Stimulated activated CD8-positive, alpha-beta memory T cell treated with anti-CD3 and anti-CD28 coated beads, Interleukin-15, amount 100 ng/mL, for 4 hours (primary cell): Measurements from ENCODE around the gene UCHL1.
"Not testable (repeated sequence)": the region's sequence is repeated elsewhere in the genome, so short reads cannot be mapped to it uniquely, and the experiment has no call there.

Source experiments
- DNase-seq, 2 donors: peaks; one replicate each; pipeline ENCODE4 v3.0.0-alpha.2; 2020; ENCODE audit warnings: low read depth in 2 of 2

UCHL1 gene

DNA sequence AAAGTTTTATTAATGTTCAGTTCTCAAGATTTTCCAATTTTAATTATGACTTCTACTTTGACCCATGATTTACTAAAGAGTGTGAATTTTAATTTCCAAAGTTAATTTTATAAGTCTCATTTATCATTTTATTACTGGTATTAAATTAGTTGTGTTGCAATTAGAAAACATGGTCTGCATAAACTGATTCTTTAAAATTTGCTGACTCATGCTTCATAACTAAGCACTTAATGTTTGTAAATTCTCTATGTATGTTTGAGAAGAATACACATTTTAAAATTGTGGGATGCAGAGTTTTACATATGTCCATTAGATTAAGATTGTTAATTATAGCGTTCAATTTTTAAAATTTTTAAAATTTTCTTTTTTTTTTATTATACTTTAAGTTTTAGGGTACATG, 20.2 kb upstream of the UCHL1 start:
- DNase-seq: no peak

- no peak for DNase-seq
Observed at GRCh38 chr4:41241919-41242318, 14.8 kb upstream of the UCHL1 start.

- DNase-seq: no peak
Observed at GRCh38 chr4:41245983-41246382, 10.7 kb upstream of the UCHL1 start.

GRCh38 chr4:41256131-41256739, 493 bp upstream of the UCHL1 start:
- no peak for DNase-seq

DNA sequence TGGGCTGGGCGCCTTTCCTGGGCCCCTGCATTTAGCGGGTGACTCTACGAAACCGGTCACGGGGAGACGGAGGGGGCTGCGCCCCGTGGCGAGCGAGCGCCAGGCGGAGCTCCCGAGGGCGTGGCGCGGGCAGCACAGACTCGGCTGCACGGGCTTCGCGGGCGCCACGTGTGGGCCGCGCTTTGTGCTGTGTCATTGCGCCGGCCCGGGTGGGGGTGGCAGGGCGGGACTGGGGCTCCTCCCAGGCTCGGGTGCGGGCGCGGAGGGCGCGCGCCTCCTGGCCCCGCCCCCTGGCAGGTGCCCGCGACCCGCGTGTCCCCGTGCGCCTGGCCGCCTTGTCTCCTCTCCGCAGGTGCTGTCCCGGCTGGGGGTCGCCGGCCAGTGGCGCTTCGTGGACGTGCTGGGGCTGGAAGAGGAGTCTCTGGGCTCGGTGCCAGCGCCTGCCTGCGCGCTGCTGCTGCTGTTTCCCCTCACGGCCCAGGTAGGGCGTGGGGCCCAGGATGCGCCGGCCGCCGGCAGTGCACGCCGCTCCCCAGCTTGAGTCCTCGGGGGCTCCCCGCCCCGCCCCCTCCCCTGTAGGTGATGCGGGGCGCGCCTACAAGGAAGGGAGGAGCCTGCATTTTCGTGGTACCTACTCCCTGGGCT, 651 bp downstream of the UCHL1 start:
- DNase-seq: no peak

GRCh38 chr4:41257906-41258305, 1.2 kb downstream of the UCHL1 start:
- DNase-seq: no peak

- DNase-seq: no peak
Observed at GRCh38 chr4:41258783-41259182, 2.1 kb downstream of the UCHL1 start.

GRCh38 chr4:41260116-41260733, 3.5 kb downstream of the UCHL1 start:
- no peak for DNase-seq

- no peak for DNase-seq
Observed at GRCh38 chr4:41262198-41262597, 5.5 kb downstream of the UCHL1 start.

DNA sequence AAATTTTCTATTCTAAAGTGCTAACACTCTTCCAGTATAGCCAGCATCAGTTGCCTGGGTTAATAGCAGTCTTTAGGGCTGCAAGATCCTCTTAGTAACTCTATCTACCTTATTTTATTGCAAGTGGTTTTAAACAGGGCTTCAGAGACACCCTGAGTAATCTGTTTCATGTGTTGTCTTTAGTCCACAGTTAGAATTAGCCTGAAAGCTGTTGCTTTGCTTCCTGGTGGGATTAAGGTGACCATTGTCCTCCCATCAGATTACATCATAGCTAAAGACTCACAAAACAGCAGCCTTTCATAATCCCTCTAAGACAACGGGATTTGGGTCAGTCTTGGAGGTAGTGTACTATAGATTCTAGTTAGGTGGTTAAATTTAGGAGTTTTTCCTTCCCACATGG, 7.5 kb downstream of the UCHL1 start:
- no peak for DNase-seq

DNA sequence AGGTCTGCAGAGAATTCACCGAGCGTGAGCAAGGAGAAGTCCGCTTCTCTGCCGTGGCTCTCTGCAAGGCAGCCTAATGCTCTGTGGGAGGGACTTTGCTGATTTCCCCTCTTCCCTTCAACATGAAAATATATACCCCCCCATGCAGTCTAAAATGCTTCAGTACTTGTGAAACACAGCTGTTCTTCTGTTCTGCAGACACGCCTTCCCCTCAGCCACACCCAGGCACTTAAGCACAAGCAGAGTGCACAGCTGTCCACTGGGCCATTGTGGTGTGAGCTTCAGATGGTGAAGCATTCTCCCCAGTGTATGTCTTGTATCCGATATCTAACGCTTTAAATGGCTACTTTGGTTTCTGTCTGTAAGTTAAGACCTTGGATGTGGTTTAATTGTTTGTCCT, 11.3 kb downstream of the UCHL1 start:
- no peak for DNase-seq

DNA sequence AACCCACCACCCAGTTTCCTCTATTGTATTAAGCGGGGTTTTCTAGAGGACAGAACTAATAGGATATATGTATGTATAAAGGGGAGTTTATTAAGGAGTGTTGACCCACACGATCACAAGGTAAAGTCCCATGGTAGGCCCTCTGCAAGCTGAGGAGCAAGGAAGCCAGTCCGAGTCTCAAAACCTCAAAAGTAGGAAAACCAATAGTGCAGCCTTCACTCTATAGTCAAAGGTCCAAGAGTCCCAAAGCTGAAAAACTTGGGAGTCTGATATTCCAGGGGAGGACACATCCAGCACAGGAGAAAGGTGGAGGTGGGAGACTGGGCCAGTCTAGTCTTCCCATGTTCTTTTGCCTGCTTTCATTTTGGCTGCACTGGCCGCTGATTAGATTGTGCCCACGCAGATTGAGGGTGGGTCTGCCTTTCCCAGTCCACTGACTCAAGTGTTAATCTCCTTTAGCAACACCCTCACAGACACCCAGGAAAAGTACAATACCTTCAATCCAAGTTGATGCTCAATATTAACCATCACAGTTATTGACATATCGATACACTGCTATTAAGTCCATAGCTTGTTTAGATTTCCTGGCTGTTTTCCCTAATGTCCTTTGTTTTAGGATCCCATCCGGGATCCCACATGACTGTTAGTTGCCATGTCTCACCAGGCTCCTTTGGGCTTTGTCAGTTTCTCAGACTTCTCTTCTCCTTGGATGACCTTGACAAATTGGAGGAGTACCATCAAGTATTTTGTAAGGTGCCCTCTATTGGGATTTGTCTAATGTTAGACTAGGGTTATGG, 12.2 kb downstream of the UCHL1 start:
- DNase-seq: no peak

DNA sequence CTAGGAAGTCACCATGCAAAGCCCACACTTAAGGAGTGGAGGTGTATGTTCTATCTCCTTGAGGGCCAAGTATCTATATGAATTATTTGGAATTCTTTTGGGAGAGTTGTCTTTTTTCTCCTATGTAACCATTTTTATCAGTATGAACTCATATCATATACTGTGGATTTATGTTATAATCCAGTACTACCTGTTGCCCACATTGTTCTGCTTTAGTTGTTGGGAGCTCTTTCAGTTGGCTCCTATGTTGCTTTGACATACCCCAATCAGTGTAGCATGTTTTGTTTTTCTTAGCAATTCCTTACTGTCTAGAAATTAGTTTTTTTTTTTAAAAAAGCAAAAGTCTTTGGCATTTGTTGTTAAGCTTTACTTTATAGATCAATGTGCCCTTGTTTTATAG, 13.0 kb downstream of the UCHL1 start:
- no peak for DNase-seq

- DNase-seq: not testable (repeated sequence)
Observed at GRCh38 chr4:41275931-41276330, 19.2 kb downstream of the UCHL1 start.

DNA sequence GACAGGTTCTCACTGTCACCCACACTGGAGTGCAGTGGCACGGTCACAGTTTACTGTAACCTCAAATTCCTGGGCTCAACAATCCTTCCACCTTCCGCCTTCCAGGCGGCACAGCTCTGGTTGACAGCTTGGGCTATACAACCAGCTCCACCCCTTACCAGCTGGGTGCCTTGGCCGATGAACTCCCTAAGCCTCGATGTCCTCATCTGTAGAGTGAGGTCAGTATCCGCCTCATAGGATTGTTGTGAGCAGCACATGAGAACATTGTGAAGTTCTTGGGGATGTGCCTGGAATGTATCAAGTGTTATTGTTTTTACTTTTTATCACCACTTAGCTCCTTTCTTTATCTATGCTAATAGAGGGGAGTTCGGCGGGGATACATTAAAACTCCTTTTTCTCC, 23.3 kb downstream of the UCHL1 start:
- DNase-seq: no peak

DNA sequence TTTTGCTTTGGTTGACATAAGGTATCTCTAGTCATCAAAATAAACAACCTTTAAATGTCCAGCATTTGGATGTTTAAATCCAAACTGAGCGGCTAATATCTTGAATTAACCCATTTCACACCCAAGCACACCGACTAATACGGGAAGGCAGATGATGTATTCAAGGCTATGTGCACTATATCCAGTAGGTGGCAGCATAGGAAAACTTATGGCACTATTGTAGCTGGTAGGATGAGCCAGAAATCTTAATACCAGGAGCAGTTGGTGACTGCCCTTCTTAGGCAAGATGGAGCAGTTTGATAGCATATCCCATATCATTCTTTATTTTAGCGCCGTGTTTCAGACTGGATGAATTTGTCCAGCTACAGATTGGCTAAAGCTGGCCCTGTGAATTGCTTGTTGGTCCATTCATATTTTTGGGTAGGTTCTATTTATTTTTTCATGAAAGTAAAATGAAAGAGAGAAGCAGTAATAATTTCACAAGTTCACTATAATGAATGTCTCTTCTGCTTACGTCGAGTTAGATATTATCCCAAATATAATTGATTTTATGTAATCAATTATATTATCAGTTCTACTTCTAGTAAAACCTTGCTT, 24.4 kb downstream of the UCHL1 start:
- no peak for DNase-seq

- no peak for DNase-seq
Observed at GRCh38 chr4:41282366-41282765, 25.6 kb downstream of the UCHL1 start.

DNA sequence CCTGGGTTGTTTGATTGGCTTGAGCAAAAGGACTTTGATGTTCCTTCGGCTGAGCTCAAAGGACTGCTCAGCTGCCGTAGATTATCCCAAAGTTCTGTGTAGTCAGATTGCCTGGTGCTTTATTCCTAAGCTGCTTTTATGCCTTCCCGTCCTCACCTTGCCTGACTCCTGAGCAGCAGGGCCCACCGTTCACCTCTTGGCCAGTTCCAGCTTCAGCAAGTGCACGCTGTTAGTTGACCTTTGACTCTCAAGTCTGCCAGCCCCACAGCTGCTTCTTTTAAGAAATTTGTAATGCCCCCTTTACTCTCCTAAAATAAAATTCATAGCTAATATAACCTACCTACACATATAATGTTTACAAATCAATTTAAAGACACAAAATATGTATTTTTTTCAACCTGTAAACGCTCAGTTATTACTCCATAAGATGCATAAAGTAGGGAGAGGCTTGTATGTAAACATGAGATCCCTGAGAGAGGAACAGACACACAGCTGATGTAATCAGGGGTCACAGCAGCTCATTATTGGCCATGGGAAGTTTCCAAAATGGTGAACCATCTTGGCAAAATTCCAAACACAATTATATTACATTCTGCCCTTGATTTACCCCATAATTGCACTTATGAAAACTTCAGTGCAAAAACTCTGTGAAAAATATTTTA, 28.6 kb downstream of the UCHL1 start:
- no peak for DNase-seq

GRCh38 chr4:41285864-41286235, 29.1 kb downstream of the UCHL1 start:
- no peak for DNase-seq

DNA sequence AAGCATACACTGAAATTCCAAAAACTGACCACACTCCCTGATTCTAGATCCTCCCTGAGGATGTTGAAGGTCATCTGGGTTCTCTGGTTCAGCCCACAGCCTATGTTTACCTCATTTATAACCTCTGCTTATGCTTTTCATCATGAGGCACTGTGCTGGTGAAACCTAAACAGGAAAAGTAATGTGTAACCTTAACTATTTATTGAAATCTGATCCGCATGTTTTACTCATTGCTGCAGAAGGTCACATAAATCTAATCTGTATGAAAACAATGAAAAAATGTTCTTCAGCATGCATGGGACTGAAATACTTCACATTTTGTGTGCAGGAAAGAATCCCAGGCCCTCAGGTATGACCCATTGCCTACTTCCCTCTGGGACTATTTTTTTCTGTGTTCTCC, 30.3 kb downstream of the UCHL1 start:
- no peak for DNase-seq

DNA sequence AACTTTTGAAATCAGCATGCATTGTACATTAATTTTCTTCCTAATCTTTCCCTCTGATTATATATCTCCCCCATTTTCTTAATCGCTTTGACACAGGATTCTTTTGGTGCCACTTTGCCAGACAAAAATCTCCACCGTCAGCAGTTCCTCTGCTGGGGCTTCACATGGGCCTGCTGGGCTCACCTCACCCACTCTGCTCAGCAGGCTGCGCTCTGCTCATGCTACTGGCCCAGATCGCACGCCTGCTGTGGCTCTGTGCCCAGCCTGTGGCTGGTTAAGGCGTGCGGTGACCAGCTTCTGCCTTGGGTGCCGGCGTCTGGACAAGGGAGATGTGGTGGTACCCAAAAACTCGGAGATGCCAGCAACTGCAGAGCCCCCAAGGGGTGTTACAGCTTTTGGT, 31.1 kb downstream of the UCHL1 start:
- DNase-seq: no peak

GRCh38 chr4:41288254-41288653, 31.5 kb downstream of the UCHL1 start:
- DNase-seq: no peak
